Measurements from ENCODE around the gene ENTPD7.

Gene ENTPD7

DNA sequence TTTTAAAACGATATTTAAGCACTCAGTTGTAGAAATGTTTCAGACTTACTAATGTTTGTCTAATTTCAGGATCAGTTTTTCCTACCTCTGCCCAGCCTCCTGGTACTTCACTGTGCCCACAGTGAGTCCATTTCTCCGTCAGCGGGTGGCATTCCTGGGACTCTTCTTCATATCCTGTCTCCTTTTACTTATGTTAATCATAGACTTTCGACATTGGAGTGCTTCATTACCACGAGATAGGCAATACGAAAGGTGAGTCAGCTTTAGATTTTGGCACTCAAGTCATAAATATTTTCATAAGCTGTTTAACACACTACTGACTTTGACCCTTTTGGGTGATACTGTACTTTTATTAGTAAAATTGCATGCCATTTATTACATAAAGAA, 2.1 kb downstream of the ENTPD7 start:
- H3K36me3 Mint-ChIP-seq = peaks cover 2% of the 10 kb centered on the region
- H3K4me1 Mint-ChIP-seq (ENCODE audit: low read depth) = peaks cover 29% of the 10 kb centered on the region
- peak overlapping the region; percentile 9 for H3K4me3 Mint-ChIP-seq
- no peak overlapping the region for H3K27ac Mint-ChIP-seq
- no peaks in the 10 kb centered on the region for H3K9me3 Mint-ChIP-seq (ENCODE audit: low read depth)
- peaks cover under 1% of the 10 kb centered on the region for H3K27me3 Mint-ChIP-seq

DNA sequence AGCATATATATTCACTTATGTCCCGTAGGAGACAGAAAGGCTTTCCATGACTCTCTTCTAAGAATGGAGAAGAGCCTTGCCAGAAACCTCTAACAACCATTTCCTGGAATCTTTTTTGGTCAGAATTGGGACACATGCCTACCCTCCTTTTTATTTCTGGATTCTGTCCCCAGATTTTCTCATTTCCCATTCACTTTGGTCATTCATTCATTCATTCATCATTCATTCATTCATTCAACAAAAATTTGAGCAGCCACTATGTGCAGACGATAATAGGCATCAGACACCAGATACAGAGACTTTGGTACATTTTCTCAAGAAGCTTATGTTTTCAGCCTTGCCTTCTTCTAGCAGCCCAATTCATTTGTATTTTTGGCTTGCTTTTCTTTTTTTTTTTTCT, 6.0 kb downstream of the ENTPD7 start:
- H3K36me3 Mint-ChIP-seq = peaks cover 4% of the 10 kb centered on the region
- H3K4me3 Mint-ChIP-seq = no peak overlapping the region
- H3K27ac Mint-ChIP-seq = no peak overlapping the region
- no peaks in the 10 kb centered on the region for H3K9me3 Mint-ChIP-seq (ENCODE audit: low read depth)
- H3K27me3 Mint-ChIP-seq = no peaks in the 10 kb centered on the region
- peaks cover 10% of the 10 kb centered on the region for H3K4me1 Mint-ChIP-seq (ENCODE audit: low read depth)

DNA sequence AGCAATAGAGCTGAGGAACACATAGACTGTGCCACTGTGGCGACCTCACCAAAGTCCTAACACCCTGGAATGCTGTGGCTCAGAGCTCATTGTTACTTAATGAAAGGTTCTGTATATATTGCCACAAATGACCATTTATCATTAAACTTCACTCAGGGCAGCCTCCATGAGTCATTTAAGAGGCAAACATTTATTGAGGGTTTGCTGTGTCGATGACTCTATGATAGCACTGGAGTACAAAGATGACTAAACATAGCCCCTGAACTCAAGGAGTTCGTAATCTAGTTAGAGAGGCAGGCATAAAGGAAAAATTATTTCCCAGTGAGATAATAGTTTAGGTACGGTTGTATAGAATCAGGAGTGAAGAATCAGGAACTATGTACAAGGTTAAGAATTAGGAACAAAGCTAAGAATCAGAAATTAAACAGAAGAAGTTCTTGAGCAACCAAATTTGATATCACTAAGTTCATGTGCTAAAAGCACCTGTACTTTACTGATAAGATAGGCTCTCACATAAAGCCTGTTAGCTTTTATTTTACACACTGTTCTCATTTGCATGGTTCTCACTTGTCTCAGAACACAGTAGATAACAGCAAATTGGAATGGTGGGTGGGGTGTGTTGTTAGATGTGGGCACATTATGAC, 7.9 kb downstream of the ENTPD7 start:
- Mint-ChIP-seq H3K27ac (no peak overlapping the region), H3K4me3 (no peak overlapping the region), H3K4me1 (ENCODE audit: low read depth) (peaks cover 2% of the 10 kb centered on the region), H3K9me3 (ENCODE audit: low read depth) (no peaks in the 10 kb centered on the region), H3K36me3 (peaks cover 4% of the 10 kb centered on the region), H3K27me3 (no peaks in the 10 kb centered on the region)

DNA sequence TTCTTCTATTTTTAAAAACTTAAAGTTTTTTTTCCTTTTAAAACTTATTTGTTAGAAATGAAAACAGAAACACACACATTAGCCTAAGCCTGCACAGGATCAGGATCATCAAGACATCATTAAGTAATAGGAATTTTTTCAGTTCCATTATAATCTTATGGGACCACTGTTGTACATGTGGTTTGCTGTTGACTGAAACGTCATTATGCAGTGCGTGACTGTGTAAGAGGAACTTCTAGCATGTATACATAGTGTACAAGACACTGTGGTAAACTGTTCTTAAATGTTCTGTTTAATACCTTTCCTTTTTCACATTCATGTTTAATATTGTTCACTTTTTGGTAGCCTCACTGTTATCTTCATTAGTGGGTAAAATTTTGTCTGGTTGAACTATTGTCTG, 12.1 kb downstream of the ENTPD7 start:
- Mint-ChIP-seq H3K4me3 (no peak overlapping the region), H3K27ac (no peak overlapping the region), H3K36me3 (peaks cover 9% of the 10 kb centered on the region), H3K4me1 (ENCODE audit: low read depth) (no peaks in the 10 kb centered on the region), H3K9me3 (ENCODE audit: low read depth) (no peaks in the 10 kb centered on the region), H3K27me3 (no peaks in the 10 kb centered on the region)

DNA sequence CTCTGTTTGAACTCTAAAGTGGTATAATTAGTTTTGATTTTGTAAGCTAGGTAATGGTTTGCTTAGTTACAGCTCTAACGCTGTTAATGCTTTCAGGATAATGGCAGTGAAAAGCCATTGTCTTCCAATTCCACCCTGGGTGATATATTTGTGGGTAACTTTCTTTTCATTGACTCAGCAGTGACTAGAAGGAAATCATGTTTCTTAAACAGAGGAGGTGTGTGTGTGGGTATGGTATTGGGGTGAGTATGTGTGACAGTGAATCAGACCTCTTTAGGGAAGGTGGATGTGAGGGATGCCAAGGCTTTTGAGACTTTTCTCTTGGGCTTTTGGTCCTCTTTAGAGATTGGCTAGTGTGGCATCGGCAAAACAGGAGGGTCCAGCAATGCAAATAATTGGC, 13.6 kb downstream of the ENTPD7 start:
- Mint-ChIP-seq H3K36me3 (peaks cover 9% of the 10 kb centered on the region), H3K27me3 (no peaks in the 10 kb centered on the region), H3K4me3 (no peak overlapping the region), H3K9me3 (ENCODE audit: low read depth) (no peaks in the 10 kb centered on the region), H3K27ac (no peak overlapping the region), H3K4me1 (ENCODE audit: low read depth) (no peaks in the 10 kb centered on the region)

GRCh38 chr10:99673492-99673891, 14.2 kb downstream of the ENTPD7 start:
- H3K27ac Mint-ChIP-seq = no peak overlapping the region
- H3K36me3 Mint-ChIP-seq = peaks cover 9% of the 10 kb centered on the region
- no peaks in the 10 kb centered on the region for H3K27me3 Mint-ChIP-seq
- no peaks in the 10 kb centered on the region for H3K4me1 Mint-ChIP-seq (ENCODE audit: low read depth)
- H3K4me3 Mint-ChIP-seq = no peak overlapping the region
- no peaks in the 10 kb centered on the region for H3K9me3 Mint-ChIP-seq (ENCODE audit: low read depth)

GRCh38 chr10:99674762-99675161, 15.5 kb downstream of the ENTPD7 start:
- no peak overlapping the region for H3K4me3 Mint-ChIP-seq
- peaks cover 11% of the 10 kb centered on the region for H3K36me3 Mint-ChIP-seq
- no peaks in the 10 kb centered on the region for H3K4me1 Mint-ChIP-seq (ENCODE audit: low read depth)
- no peaks in the 10 kb centered on the region for H3K9me3 Mint-ChIP-seq (ENCODE audit: low read depth)
- no peaks in the 10 kb centered on the region for H3K27me3 Mint-ChIP-seq
- no peak overlapping the region for H3K27ac Mint-ChIP-seq

- Mint-ChIP-seq H3K27me3 (no peaks in the 10 kb centered on the region), H3K27ac (no peak overlapping the region), H3K36me3 (peaks cover 14% of the 10 kb centered on the region), H3K4me3 (no peak overlapping the region), H3K4me1 (ENCODE audit: low read depth) (no peaks in the 10 kb centered on the region), H3K9me3 (ENCODE audit: low read depth) (no peaks in the 10 kb centered on the region)
These were observed 17.1 kb downstream of the ENTPD7 start for GRCh38 chr10:99676426-99676825.

DNA sequence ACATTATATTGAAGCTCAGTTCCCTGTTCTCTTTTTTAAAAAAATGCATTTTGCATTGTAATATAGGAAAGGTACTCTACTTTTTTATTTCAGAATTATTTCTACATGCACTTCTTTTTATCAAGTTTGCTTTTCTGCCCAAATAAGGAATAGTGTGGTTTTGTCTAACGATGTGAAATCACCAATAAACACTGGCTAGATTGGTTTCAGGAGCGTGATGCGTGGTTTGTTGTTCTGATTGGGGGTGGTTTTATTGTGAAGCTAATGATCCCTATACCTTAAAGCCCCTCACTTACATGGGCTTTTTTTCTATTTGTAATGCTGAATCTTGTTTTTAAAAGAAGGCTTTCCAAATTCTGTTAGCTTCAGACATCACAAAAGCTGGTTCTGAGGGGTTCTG, 17.6 kb downstream of the ENTPD7 start:
- Mint-ChIP-seq H3K4me1 (ENCODE audit: low read depth) (no peaks in the 10 kb centered on the region), H3K9me3 (ENCODE audit: low read depth) (no peaks in the 10 kb centered on the region), H3K27me3 (no peaks in the 10 kb centered on the region), H3K36me3 (peaks cover 14% of the 10 kb centered on the region), H3K27ac (no peak overlapping the region), H3K4me3 (no peak overlapping the region)

GRCh38 chr10:99678921-99679320, 19.6 kb downstream of the ENTPD7 start:
- Mint-ChIP-seq H3K4me3 (no peak overlapping the region), H3K27me3 (no peaks in the 10 kb centered on the region), H3K9me3 (ENCODE audit: low read depth) (no peaks in the 10 kb centered on the region), H3K27ac (no peak overlapping the region), H3K4me1 (ENCODE audit: low read depth) (no peaks in the 10 kb centered on the region), H3K36me3 (peaks cover 11% of the 10 kb centered on the region)

DNA sequence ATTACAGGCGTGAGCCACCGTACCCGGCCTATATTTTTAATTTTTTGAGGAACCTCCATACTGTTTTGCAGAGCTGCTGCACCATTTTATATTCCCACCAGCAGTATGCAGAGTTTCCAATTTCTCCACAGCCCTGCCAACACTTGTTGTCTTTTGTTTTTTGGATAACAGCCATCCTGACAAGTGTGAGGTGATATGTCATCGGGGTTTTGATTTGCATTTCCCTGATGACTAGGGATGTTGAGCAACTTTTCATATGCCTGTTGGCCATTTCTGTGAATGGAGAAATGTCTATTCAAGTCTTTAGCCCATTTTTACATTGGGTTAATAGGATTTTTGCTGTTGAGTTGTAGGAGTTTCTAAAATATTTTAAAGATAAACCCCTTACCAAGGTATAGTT, 22.2 kb downstream of the ENTPD7 start:
- H3K36me3 Mint-ChIP-seq = peaks cover 11% of the 10 kb centered on the region
- no peak overlapping the region for H3K4me3 Mint-ChIP-seq
- H3K9me3 Mint-ChIP-seq (ENCODE audit: low read depth) = no peaks in the 10 kb centered on the region
- no peaks in the 10 kb centered on the region for H3K4me1 Mint-ChIP-seq (ENCODE audit: low read depth)
- no peaks in the 10 kb centered on the region for H3K27me3 Mint-ChIP-seq
- H3K27ac Mint-ChIP-seq = no peak overlapping the region

- H3K4me1 Mint-ChIP-seq (ENCODE audit: low read depth) = no peaks in the 10 kb centered on the region
- H3K27me3 Mint-ChIP-seq = no peaks in the 10 kb centered on the region
- no peak overlapping the region for H3K27ac Mint-ChIP-seq
- peaks cover 12% of the 10 kb centered on the region for H3K36me3 Mint-ChIP-seq
- no peaks in the 10 kb centered on the region for H3K9me3 Mint-ChIP-seq (ENCODE audit: low read depth)
- H3K4me3 Mint-ChIP-seq = no peak overlapping the region
These were observed 22.7 kb downstream of the ENTPD7 start for GRCh38 chr10:99682032-99682431.

- Mint-ChIP-seq H3K36me3 (peaks cover 10% of the 10 kb centered on the region), H3K4me3 (no peak overlapping the region), H3K27ac (no peak overlapping the region), H3K4me1 (ENCODE audit: low read depth) (no peaks in the 10 kb centered on the region), H3K27me3 (no peaks in the 10 kb centered on the region), H3K9me3 (ENCODE audit: low read depth) (no peaks in the 10 kb centered on the region)
These were observed 23.4 kb downstream of the ENTPD7 start for GRCh38 chr10:99682752-99683151.

DNA sequence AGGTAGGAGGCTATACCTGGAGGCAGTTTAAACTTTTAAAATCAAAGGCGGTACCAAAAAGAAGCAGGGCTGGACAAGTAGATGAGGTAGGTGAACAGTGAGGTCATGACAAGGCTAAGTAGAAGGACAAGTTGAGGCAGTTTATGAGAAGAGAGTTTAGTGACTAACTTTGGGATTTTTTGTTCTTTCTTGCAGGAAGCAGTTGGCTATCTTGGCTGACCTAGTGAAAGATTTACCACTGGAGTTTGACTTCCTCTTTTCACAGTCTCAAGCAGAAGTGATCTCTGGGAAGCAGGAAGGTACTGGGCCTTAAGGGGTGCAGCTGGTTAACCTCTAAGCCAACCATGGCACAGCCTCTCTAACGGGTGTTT, 26.3 kb downstream of the ENTPD7 start:
- Mint-ChIP-seq H3K4me3 (no peak overlapping the region), H3K27ac (no peak overlapping the region), H3K36me3 (peaks cover 5% of the 10 kb centered on the region), H3K4me1 (ENCODE audit: low read depth) (no peaks in the 10 kb centered on the region), H3K27me3 (no peaks in the 10 kb centered on the region), H3K9me3 (ENCODE audit: low read depth) (no peaks in the 10 kb centered on the region)

- Mint-ChIP-seq H3K9me3 (ENCODE audit: low read depth) (no peaks in the 10 kb centered on the region), H3K4me3 (no peak overlapping the region), H3K4me1 (ENCODE audit: low read depth) (no peaks in the 10 kb centered on the region), H3K27ac (no peak overlapping the region), H3K36me3 (peaks cover 16% of the 10 kb centered on the region), H3K27me3 (no peaks in the 10 kb centered on the region)
These were observed 30.2 kb downstream of the ENTPD7 start for GRCh38 chr10:99689461-99689860.

- no peak overlapping the region for H3K4me3 Mint-ChIP-seq
- no peaks in the 10 kb centered on the region for H3K4me1 Mint-ChIP-seq (ENCODE audit: low read depth)
- H3K9me3 Mint-ChIP-seq (ENCODE audit: low read depth) = no peaks in the 10 kb centered on the region
- no peaks in the 10 kb centered on the region for H3K27me3 Mint-ChIP-seq
- H3K36me3 Mint-ChIP-seq = peaks cover 12% of the 10 kb centered on the region
- no peak overlapping the region for H3K27ac Mint-ChIP-seq
These were observed 34.7 kb downstream of the ENTPD7 start for GRCh38 chr10:99693933-99694583.

Data from activated naive CD8-positive, alpha-beta T cell (primary cell).